Upper lobe of left lung (tissue), 6 donors: ENCODE results near the gene LEKR1. TPM values are rescaled to one million over a fixed set of nuclear protein-coding genes. Genes with fewer than 3 reads are reported as not detected.
A peak's percentile ranks its signal among the peaks of the same experiment; 100 is the strongest.
"Not testable (repeated sequence)": the region's sequence is repeated elsewhere in the genome, so short reads cannot be mapped to it uniquely, and the experiment has no call there.

Experiments used
- ATAC-seq, 2 donors: fragments of 200-7000 bp; cut with Tn5 transposase; one replicate each; pipeline ENCODE4 v1.9.1; 2022; ENCODE audit warnings: mild to moderate bottlenecking in 2 of 2, moderate library complexity in 2 of 2; ENCODE audit not compliant: low FRiP score in 2 of 2
- DNase-seq, 2 donors: peaks; one replicate each; pipeline ENCODE4 v3.0.0-alpha.2; 2019 to 2020
- H3K27ac ChIP-seq, 4 donors: fragments of 200-600 bp; sonication (generic); one replicate each; pipeline ENCODE4 v1.5.1; 2016 to 2019
- H3K27me3 ChIP-seq, 4 donors: fragments of 200-600 bp; sonication (generic); one replicate each; pipeline ENCODE4 v1.5.1; 2017 to 2019
- H3K36me3 ChIP-seq, 4 donors: fragments of 200-600 bp; sonication (generic); one replicate each; pipeline ENCODE4 v1.5.1; 2016 to 2019
- H3K4me1 ChIP-seq, 4 donors: fragments of 200-600 bp; sonication (generic); one replicate each; pipeline ENCODE4 v1.5.1; 2018 to 2019
- H3K4me3 ChIP-seq, 4 donors: fragments of 200-600 bp; sonication (generic); one replicate each; pipeline ENCODE4 v1.5.1; 2017 to 2019; ENCODE audit warnings: mild to moderate bottlenecking in 2 of 4, moderate library complexity in 1 of 4
- H3K9me3 ChIP-seq, 4 donors: fragments of 200-600 bp; sonication (generic); one replicate each; pipeline ENCODE4 v1.5.1; 2018 to 2019
- CTCF ChIP-seq, 6 experiments: fragments of 450-650 bp in 4 of 6; fragments of 200-600 bp in 2 of 6; sonication (generic) in 2 of 6; IDR thresholded peaks; one replicate each; pipeline ENCODE4 v1.5.1; 2016 to 2019; ENCODE audit warnings: antibody characterized with exemption in 6 of 6
- EP300 ChIP-seq, 4 donors: sonication (generic); formaldehyde crosslinking; IDR thresholded peaks; one replicate each; pipeline ENCODE4 v1.5.1; 2017; ENCODE audit warnings: antibody characterized with exemption in 4 of 4, control low read depth in 2 of 4
- POLR2A ChIP-seq, 4 donors: fragments of 450-650 bp; IDR thresholded peaks; one replicate each; pipeline ENCODE4 v1.5.1; 2016 to 2017; ENCODE audit warnings: antibody characterized with exemption in 4 of 4, mild to moderate bottlenecking in 2 of 4
- POLR2AphosphoS5 ChIP-seq, 2 donors: sonication (generic); formaldehyde crosslinking; IDR thresholded peaks; one replicate each; pipeline ENCODE4 v1.5.1; 2017; ENCODE audit warnings: antibody characterized with exemption in 2 of 2
- whole genome bisulfite sequencing, 2 donors: methylation state at CpG; one replicate each; pipeline ENCODE4 v1.1.5; 2017 to 2018; 5-methylcytosine and 5-hydroxymethylcytosine counted together
- total RNA-seq, 6 donors: library from RNA; depleted of rRNA in 4 of 6; stranded (reverse); fragments of >200 nt in 4 of 6; gene quantifications; one replicate each; pipeline versions ENCODE4 v1.1.0 to v1.2.1, GENCODE V29; 2016 to 2021
- donor health status: DM: no; HTN: no; CAD: no; lungs with moderate emphysema.
- donor health status: DM: no; HTN: yes; CAD: no; lungs with severe emphysema.

LEKR1 gene
- total RNA-seq, 6 donors from 2014 or later: 1.0 to 9.1 (median 2.2) TPM

- no peak for DNase-seq
- no peak overlapping the region for H3K4me3 ChIP-seq
- peaks cover 0 to 5% (median 0%) of the 10 kb centered on the region in 4 donors for H3K9me3 ChIP-seq
- 62 to 78% methylated on average over 3 of the region's 3 CpGs for WGBS, 2 donors
- no peaks in the 10 kb centered on the region for H3K36me3 ChIP-seq
- no peak overlapping the region for H3K27ac ChIP-seq
- H3K4me1 ChIP-seq: no peaks in the 10 kb centered on the region
- H3K27me3 ChIP-seq: no peaks in the 10 kb centered on the region
- no peak for ATAC-seq
- TF ChIP-seq POLR2A (IDR thresholded peaks at IDR 0.05) (no peak), CTCF (IDR thresholded peaks at IDR 0.05) (no peak), EP300 (IDR thresholded peaks at IDR 0.05) (no peak), POLR2AphosphoS5 (IDR thresholded peaks at IDR 0.05) (no peak)
These were observed 136.9 kb downstream of the LEKR1 start for GRCh38 chr3:156963096-156963495.

GRCh38 chr3:156964577-156964976 lies 138.4 kb downstream of the LEKR1 start:
- DNase-seq (no peak), ATAC-seq (no peak)
- peaks cover 0 to 5% (median 0%) of the 10 kb centered on the region in 4 donors for H3K9me3 ChIP-seq
- no peaks in the 10 kb centered on the region for H3K27me3 ChIP-seq
- TF ChIP-seq EP300 (IDR thresholded peaks at IDR 0.05) (no peak), CTCF (IDR thresholded peaks at IDR 0.05) (no peak), POLR2AphosphoS5 (IDR thresholded peaks at IDR 0.05) (no peak), POLR2A (IDR thresholded peaks at IDR 0.05) (no peak)
- 56% methylated on average over 3 of the region's 3 CpGs for WGBS, 2 donors
- no peaks in the 10 kb centered on the region for H3K4me1 ChIP-seq
- no peaks in the 10 kb centered on the region for H3K36me3 ChIP-seq
- H3K4me3 ChIP-seq: no peak overlapping the region
- no peak overlapping the region for H3K27ac ChIP-seq

GRCh38 chr3:156966349-156966748 lies 140.2 kb downstream of the LEKR1 start:
- H3K27ac ChIP-seq, ATAC-seq, H3K4me1 ChIP-seq, H3K36me3 ChIP-seq, H3K4me3 ChIP-seq, H3K9me3 ChIP-seq, H3K27me3 ChIP-seq: not testable (repeated sequence)
- DNase-seq: peak in 1 of 2 donors; percentile 50
- WGBS, 2 donors: 79 to 93% methylated on average over 7 to 10 of the region's 10 CpGs

- no peak overlapping the region for H3K4me3 ChIP-seq
- H3K4me1 ChIP-seq: no peaks in the 10 kb centered on the region
- TF ChIP-seq POLR2AphosphoS5 (IDR thresholded peaks at IDR 0.05): no peak
- TF ChIP-seq CTCF (IDR thresholded peaks at IDR 0.05): no peak
- TF ChIP-seq EP300 (IDR thresholded peaks at IDR 0.05): no peak
- no peak for TF ChIP-seq POLR2A (IDR thresholded peaks at IDR 0.05)
- no peak overlapping the region for H3K27ac ChIP-seq
- H3K27me3 ChIP-seq: no peaks in the 10 kb centered on the region
- 90% methylated on average over 2 of the region's 2 CpGs for WGBS, 2 donors
- H3K36me3 ChIP-seq: no peaks in the 10 kb centered on the region
- ATAC-seq (no peak), DNase-seq (no peak)
- H3K9me3 ChIP-seq: no peaks in the 10 kb centered on the region
These were observed 147.8 kb downstream of the LEKR1 start for GRCh38 chr3:156973954-156974353.

- H3K27me3 ChIP-seq: no peaks in the 10 kb centered on the region
- no peak overlapping the region for H3K4me3 ChIP-seq
- no peak overlapping the region for H3K27ac ChIP-seq
- H3K4me1 ChIP-seq: no peaks in the 10 kb centered on the region
- no peak for ATAC-seq
- WGBS, 2 donors: 91 to 96% methylated on average over 1 of the region's 1 CpG
- H3K36me3 ChIP-seq: no peaks in the 10 kb centered on the region
- H3K9me3 ChIP-seq: no peaks in the 10 kb centered on the region
- no peak for DNase-seq
- TF ChIP-seq POLR2A (IDR thresholded peaks at IDR 0.05): no peak
- no peak for TF ChIP-seq EP300 (IDR thresholded peaks at IDR 0.05)
- no peak for TF ChIP-seq POLR2AphosphoS5 (IDR thresholded peaks at IDR 0.05)
- TF ChIP-seq CTCF (IDR thresholded peaks at IDR 0.05): no peak
These were observed 148.8 kb downstream of the LEKR1 start for GRCh38 chr3:156974931-156975330.
